ENCODE results near the gene MYBL2. TPM values are rescaled to one million over a fixed set of nuclear protein-coding genes. Genes with fewer than 3 reads are reported as not detected.
A peak's percentile ranks its signal among the peaks of the same experiment; 100 is the strongest.

The MYBL2 gene
- total RNA-seq, 1 donor from 2014 or later = 1.7 TPM

GRCh38 chr20:43739148-43739749 is 72.3 kb downstream of the MYBL2 start:
- TF ChIP-seq, protein P1, sequence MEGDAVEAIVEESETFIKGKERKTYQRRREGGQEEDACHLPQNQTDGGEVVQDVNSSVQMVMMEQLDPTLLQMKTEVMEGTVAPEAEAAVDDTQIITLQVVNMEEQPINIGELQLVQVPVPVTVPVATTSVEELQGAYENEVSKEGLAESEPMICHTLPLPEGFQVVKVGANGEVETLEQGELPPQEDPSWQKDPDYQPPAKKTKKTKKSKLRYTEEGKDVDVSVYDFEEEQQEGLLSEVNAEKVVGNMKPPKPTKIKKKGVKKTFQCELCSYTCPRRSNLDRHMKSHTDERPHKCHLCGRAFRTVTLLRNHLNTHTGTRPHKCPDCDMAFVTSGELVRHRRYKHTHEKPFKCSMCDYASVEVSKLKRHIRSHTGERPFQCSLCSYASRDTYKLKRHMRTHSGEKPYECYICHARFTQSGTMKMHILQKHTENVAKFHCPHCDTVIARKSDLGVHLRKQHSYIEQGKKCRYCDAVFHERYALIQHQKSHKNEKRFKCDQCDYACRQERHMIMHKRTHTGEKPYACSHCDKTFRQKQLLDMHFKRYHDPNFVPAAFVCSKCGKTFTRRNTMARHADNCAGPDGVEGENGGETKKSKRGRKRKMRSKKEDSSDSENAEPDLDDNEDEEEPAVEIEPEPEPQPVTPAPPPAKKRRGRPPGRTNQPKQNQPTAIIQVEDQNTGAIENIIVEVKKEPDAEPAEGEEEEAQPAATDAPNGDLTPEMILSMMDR (IDR thresholded peaks at IDR 0.05) = no peak
- Histone ChIP-seq H3K27ac (no peak overlapping the region), H3K36me3 (no peaks in the 10 kb centered on the region), H3K4me1 (no peaks in the 10 kb centered on the region), H3K9me3 (no peaks in the 10 kb centered on the region), H3K27me3 (ENCODE audit: low read depth) (peaks cover 6% of the 10 kb centered on the region), H3K4me3 (no peak overlapping the region)
- intact Hi-C loops (cut with DNase I) = no loop called here
- ATAC-seq = no peak
- DNase-seq = no peak

DNA sequence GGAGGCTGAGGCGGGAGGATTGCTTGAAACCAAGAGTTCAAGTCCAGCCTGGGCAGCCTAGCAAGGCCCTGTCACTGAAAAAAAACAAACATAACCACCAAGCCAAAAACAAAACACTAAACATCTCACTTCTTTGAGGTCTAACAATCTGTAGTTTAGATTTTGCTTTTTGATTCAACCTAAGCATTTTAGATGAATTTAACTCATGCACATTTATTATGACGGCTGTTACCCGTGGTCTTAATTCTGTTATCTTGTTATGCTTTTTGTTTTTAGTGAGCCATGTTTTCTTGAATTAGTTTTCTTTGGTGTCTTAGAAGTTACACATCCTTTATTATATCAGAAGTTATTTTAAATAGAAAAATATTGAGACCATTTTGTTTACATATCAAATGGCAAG is 73.7 kb downstream of the MYBL2 start:
- Histone ChIP-seq H3K27ac (no peak overlapping the region), H3K9me3 (no peaks in the 10 kb centered on the region), H3K4me3 (no peak overlapping the region), H3K27me3 (ENCODE audit: low read depth) (peaks cover 6% of the 10 kb centered on the region), H3K36me3 (no peaks in the 10 kb centered on the region), H3K4me1 (no peaks in the 10 kb centered on the region)
- no peak for DNase-seq
- TF ChIP-seq, protein P1 (IDR thresholded peaks at IDR 0.05) = no peak
- ATAC-seq = no peak
- intact Hi-C loops (cut with DNase I) = no loop called here

DNA sequence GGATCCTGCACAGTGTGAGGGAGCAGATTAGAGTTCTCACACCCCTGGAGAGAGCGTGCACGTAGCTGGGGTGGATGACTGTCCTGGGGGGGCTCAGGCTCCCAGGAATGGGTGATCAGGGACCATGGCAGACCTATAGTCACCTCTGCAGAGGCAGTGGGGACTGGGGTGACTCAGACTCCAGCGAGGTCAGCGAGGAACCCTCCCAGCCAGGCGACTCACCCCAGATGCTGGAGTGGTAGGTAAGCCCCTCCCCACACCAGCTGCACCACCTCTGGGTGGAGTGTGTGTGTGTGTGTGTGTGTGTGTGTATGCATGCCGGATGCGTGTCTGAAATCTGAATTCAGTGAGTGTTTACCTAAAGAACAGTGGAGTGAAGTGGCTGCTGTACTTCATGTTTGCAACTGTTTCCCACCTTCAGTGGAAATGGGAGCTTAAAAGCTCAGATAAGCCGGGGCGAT is 77.3 kb downstream of the MYBL2 start:
- DNase-seq = no peak

GRCh38 chr20:43744966-43745730 is 78.2 kb downstream of the MYBL2 start:
- ATAC-seq = peak in 1 of 2 donors; percentile 5
- H3K4me3 ChIP-seq = no peak overlapping the region
- no peaks in the 10 kb centered on the region for H3K9me3 ChIP-seq
- intact Hi-C loops (cut with DNase I) = no loop called here
- no peaks in the 10 kb centered on the region for H3K36me3 ChIP-seq
- no peak overlapping the region for H3K27ac ChIP-seq
- peaks cover 6% of the 10 kb centered on the region for H3K4me1 ChIP-seq
- TF ChIP-seq, protein P1 (IDR thresholded peaks at IDR 0.05) = no peak
- DNase-seq = peak; percentile 56
- peaks cover 16% of the 10 kb centered on the region for H3K27me3 ChIP-seq (ENCODE audit: low read depth)

More for the DNA sequence above, 77.3 kb downstream of the MYBL2 start:
- Histone ChIP-seq H3K4me1 (no peaks in the 10 kb centered on the region), H3K36me3 (no peaks in the 10 kb centered on the region), H3K9me3 (no peaks in the 10 kb centered on the region), H3K27ac (no peak overlapping the region), H3K27me3 (ENCODE audit: low read depth) (peaks cover 7% of the 10 kb centered on the region), H3K4me3 (no peak overlapping the region)
- intact Hi-C loops (cut with DNase I) = no loop called here
- TF ChIP-seq, protein P1 (IDR thresholded peaks at IDR 0.05) = no peak
- ATAC-seq = peak; percentile 67 to 74

GRCh38 chr20:43746344-43747137 is 79.6 kb downstream of the MYBL2 start:
- no peak overlapping the region for H3K27ac ChIP-seq
- no peaks in the 10 kb centered on the region for H3K36me3 ChIP-seq
- DNase-seq (no peak), ATAC-seq (no peak)
- intact Hi-C loops (cut with DNase I) = no loop called here
- no peaks in the 10 kb centered on the region for H3K9me3 ChIP-seq
- no peak overlapping the region for H3K4me3 ChIP-seq
- TF ChIP-seq, protein P1 (IDR thresholded peaks at IDR 0.05) = no peak
- peaks cover 6% of the 10 kb centered on the region for H3K4me1 ChIP-seq
- H3K27me3 ChIP-seq (ENCODE audit: low read depth) = peaks cover 23% of the 10 kb centered on the region
